HepG2 (cell line): ENCODE data around the gene SRRT. TPM values are rescaled to one million over a fixed set of nuclear protein-coding genes. Genes with fewer than 3 reads are reported as not detected.

Source experiments
- ATAC-seq: fragments of 200-7000 bp; cut with Tn5 transposase; 3 replicates; pipeline ENCODE4 v1.9.1; 2020; ENCODE audit warnings: mild to moderate bottlenecking, moderate library complexity
- BruUV-seq: library from RNA; stranded (reverse); fragments of 400-500 nt; replicated peaks from 2 replicates; lab custom pipeline; 2021; lab: Mats Ljungman, UMichigan
- CTCF ChIA-PET: fragments of 300-600 bp; formaldehyde crosslinking; extraction: SDS; loops from one replicate; lab custom pipeline; 2021; ENCODE audit warnings: low total read pairs, inconsistent platforms, low intra/inter-chr PET ratio; lab: Yijun Ruan, JAX
- POLR2A ChIA-PET: fragments of 350-600 bp; sonication (Branson Sonifier 250); formaldehyde crosslinking; loops from one replicate; lab custom pipeline; 2020; ENCODE audit warnings: antibody characterized with exemption, inconsistent platforms; lab: Yijun Ruan, JAX
- DNase-seq: peaks from one replicate; pipeline ENCODE4 v3.0.0-alpha.2; 2015; ENCODE audit warnings: low spot score
- FAIRE-seq: peaks from 3 replicates; lab custom pipeline; 2011; peaks lifted over from hg19 to GRCh38; lab: Jason Lieb, UNC
- H2AFZ ChIP-seq: one replicate; pipeline ENCODE4 v1.6.1; 2011; ENCODE audit warnings: low read length, inconsistent platforms
- H3K27ac ChIP-seq: fragments of 300-600 bp; 3 replicates; pipeline ENCODE4 v1.8.0; 2011; ENCODE audit warnings: mixed run types, mild to moderate bottlenecking, mixed read lengths, low read length, inconsistent platforms; ENCODE audit not compliant: insufficient read depth; ENCODE audit errors: extremely low read length
- H3K27me3 ChIP-seq, 2 experiments: fragments of 200-600 bp in 1 of 2; 2 replicates in 1 of 2; 3 replicates in 1 of 2; pipeline versions ENCODE4 v1.6.0 to v1.8.0; 2011; ENCODE audit warnings: low read length in 2 of 2, mild to moderate bottlenecking in 2 of 2, moderate library complexity in 2 of 2, inconsistent platforms in 1 of 2; ENCODE audit not compliant: insufficient read depth in 2 of 2, control insufficient read depth in 1 of 2
- H3K36me3 ChIP-seq, 2 experiments: fragments of 200-600 bp in 1 of 2; replicated peaks in 1 of 2; 2 replicates in 1 of 2; 3 replicates in 1 of 2; pipeline versions ENCODE4 v1.5.1 to v1.8.0; 2011; ENCODE audit warnings: low read length in 2 of 2, inconsistent platforms in 1 of 2; ENCODE audit not compliant: insufficient read depth in 2 of 2, control insufficient read depth in 1 of 2
- H3K4me1 ChIP-seq: 2 replicates; pipeline ENCODE4 v1.5.1; 2012; ENCODE audit warnings: low read length, inconsistent platforms; ENCODE audit not compliant: insufficient read depth
- H3K4me2 ChIP-seq: 2 replicates; pipeline ENCODE4 v1.6.0; 2011; ENCODE audit warnings: low read depth, low read length, inconsistent platforms
- H3K4me3 ChIP-seq, 3 experiments: fragments of 200-600 bp in 1 of 3; sonication (generic), shearing (Covaris generic) in 1 of 3; replicated peaks in 1 of 3; 2 replicates each; pipeline ENCODE4 v1.5.1; 2011 to 2016; ENCODE audit warnings: low read length in 3 of 3, inconsistent platforms in 2 of 3, low read depth in 2 of 3, mild to moderate bottlenecking in 2 of 3, control low read depth in 1 of 3, mixed read lengths in 1 of 3; ENCODE audit not compliant: insufficient read depth in 1 of 3
- H3K79me2 ChIP-seq: one replicate; pipeline ENCODE4 v1.6.1; 2011; ENCODE audit warnings: low read length, inconsistent platforms; ENCODE audit not compliant: insufficient read depth
- H3K9ac ChIP-seq: 2 replicates; pipeline ENCODE4 v1.6.0; 2011; ENCODE audit warnings: mild to moderate bottlenecking, low read depth, low read length, inconsistent platforms; ENCODE audit not compliant: insufficient read depth
- H3K9me3 ChIP-seq: 2 replicates; pipeline ENCODE4 v1.5.1; 2012; ENCODE audit warnings: mild to moderate bottlenecking, low read length
- H4K20me1 ChIP-seq: 2 replicates; pipeline ENCODE4 v1.6.0; 2011; ENCODE audit warnings: inconsistent platforms, mild to moderate bottlenecking, low read length, moderate library complexity; ENCODE audit not compliant: insufficient read depth
- AGO1 ChIP-seq: fragments of 200-400 bp; formaldehyde crosslinking; IDR thresholded peaks from 2 replicates; pipeline ENCODE4 v1.6.1; 2017; ENCODE audit warnings: mild to moderate bottlenecking, low read depth, low read length, moderate library complexity; ENCODE audit not compliant: poor library complexity, severe bottlenecking
- AGO2 ChIP-seq: fragments of 200-400 bp; formaldehyde crosslinking; optimal IDR thresholded peaks from 2 replicates; pipeline ENCODE3; 2017; ENCODE audit warnings: mild to moderate bottlenecking, low read depth, low read length, moderate library complexity
- NFE2L1 ChIP-seq: sonication (generic); formaldehyde crosslinking; IDR thresholded peaks from 2 replicates; pipeline ENCODE4 v1.4.0; 2020; ENCODE audit warnings: missing genetic modification reagents, mild to moderate bottlenecking, borderline replicate concordance
- POLR2AphosphoS2 ChIP-seq: IDR thresholded peaks from 2 replicates; pipeline ENCODE4 v1.6.1; 2011; ENCODE audit warnings: low read depth, low read length, improper control_type of control experiment
- POLR2G ChIP-seq: fragments of 200-400 bp; formaldehyde crosslinking; IDR thresholded peaks from 2 replicates; pipeline ENCODE4 v1.6.1; 2018; ENCODE audit warnings: mild to moderate bottlenecking, low read depth, low read length, moderate library complexity
- PPARG ChIP-seq: conservative IDR thresholded peaks from 2 replicates; pipeline ENCODE4 v1.6.1; 2016; ENCODE audit warnings: missing biosample characterization, missing genetic modification reagents
- PRPF4 ChIP-seq: fragments of 200-400 bp; formaldehyde crosslinking; IDR thresholded peaks from 2 replicates; pipeline ENCODE4 v1.6.1; 2016; ENCODE audit warnings: low read length, low read depth; ENCODE audit not compliant: poor library complexity, severe bottlenecking
- RBAK ChIP-seq: sonication (generic); formaldehyde crosslinking; IDR thresholded peaks from 2 replicates; pipeline ENCODE4 v1.5.1; 2020; ENCODE audit warnings: mild to moderate bottlenecking, missing genetic modification reagents
- RBFOX2 ChIP-seq: fragments of 200-400 bp; formaldehyde crosslinking; IDR thresholded peaks from 2 replicates; pipeline ENCODE4 v1.6.1; 2017; ENCODE audit warnings: low read depth, mild to moderate bottlenecking, low read length
- RBM22 ChIP-seq: fragments of 200-400 bp; formaldehyde crosslinking; optimal IDR thresholded peaks from 2 replicates; pipeline ENCODE3; 2017; ENCODE audit warnings: mild to moderate bottlenecking, low read length, moderate library complexity
- ZNF619 ChIP-seq: sonication (generic); formaldehyde crosslinking; IDR thresholded peaks from 2 replicates; pipeline ENCODE4 v1.4.0; 2020; ENCODE audit warnings: mild to moderate bottlenecking, missing genetic modification reagents
- ZNF629 ChIP-seq: sonication (generic); formaldehyde crosslinking; conservative IDR thresholded peaks from 2 replicates; pipeline ENCODE4 v1.5.0; 2020; ENCODE audit warnings: missing genetic modification reagents
- ZNF816 ChIP-seq: sonication (generic); formaldehyde crosslinking; IDR thresholded peaks from 2 replicates; pipeline ENCODE4 v1.8.0; 2022; ENCODE audit warnings: missing genetic modification reagents, mild to moderate bottlenecking, borderline replicate concordance
- WGBS: methylation state at CpG from one replicate; pipeline ENCODE4 v1.1.6; 2017; ENCODE audit warnings: low lambda C conversion rate; 5-methylcytosine and 5-hydroxymethylcytosine counted together
- in situ Hi-C: cut with HindIII; loops from 2 replicates; pipeline ENCODE4 v1.10.0; 2017; ENCODE audit warnings: low pct_unique_long_range_greater_than_20kb; ENCODE audit not compliant: extremely low pct_ligation_motif_present
- intact Hi-C: fragments of 100-400 bp; cut with micrococcal nuclease; formaldehyde crosslinking; loops from one replicate; pipeline ENCODE4 v1.10.0; 2022; ENCODE audit not compliant: unreplicated experiment
- polyA plus RNA-seq, 8 experiments: library from polyadenylated mRNA; depleted of rRNA in 3 of 8; stranded (reverse) in 7 of 8; unstranded in 1 of 8; fragments of >200 nt; fragmentation: Illumina TruSeq in 4 of 8; extraction: Trizol in 4 of 8; gene quantifications; 2 replicates each; pipeline versions ENCODE4 v1.2.1 to v1.2.3, GENCODE V29; 2011 to 2016; ENCODE audit warnings: low read depth in 4 of 8, missing spikeins in 1 of 8, mixed read lengths in 1 of 8; ENCODE audit not compliant: insufficient read depth in 1 of 8
- total RNA-seq, 5 experiments: library from RNA; depleted of rRNA; stranded (reverse); fragments of >200 nt; fragmentation: Illumina TruSeq; extraction: Trizol; gene quantifications; 2 replicates each; pipeline ENCODE4 v1.2.3, GENCODE V29; 2016; ENCODE audit warnings: low read depth in 1 of 5

SRRT gene
- total and polyA plus RNA-seq, 2 of the 13 experiments (the other 11 are each of a cell fraction or from before 2014, with no cell fraction given) = 26.2 to 106 TPM

DNA sequence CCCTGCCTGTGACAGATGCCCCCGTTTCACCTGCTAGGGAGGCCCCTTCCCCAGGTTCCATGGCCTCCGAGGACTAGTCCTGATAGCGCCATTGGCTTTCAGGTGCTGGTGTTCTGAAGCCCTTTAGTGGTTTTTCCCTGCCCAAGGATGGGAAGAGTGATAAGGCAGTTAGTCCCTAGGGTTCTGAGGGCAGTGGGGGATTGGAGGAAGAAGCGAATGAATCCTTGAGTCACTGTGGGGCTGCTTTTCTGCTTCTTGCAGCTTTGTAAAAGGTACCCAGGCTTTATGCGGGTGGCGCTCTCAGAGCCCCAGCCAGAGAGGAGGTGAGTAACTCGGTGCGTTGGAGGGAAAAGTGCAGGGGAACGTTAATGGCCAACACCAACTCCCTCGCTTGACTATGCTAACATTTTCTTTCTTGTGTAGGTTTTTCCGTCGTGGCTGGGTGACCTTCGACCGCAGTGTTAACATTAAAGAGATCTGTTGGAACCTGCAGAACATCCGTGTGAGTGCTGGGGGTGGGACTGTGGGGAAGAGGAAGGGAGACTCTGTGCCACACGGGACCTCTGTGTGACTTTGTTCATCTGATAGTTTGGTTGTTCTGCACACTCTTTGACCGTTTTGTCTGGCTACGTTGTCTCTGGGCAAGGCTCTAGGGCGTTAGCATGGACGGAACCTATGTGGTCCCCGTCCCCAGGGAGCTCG lies 10.7 kb downstream of the SRRT start:
- Histone ChIP-seq H4K20me1 (no peaks in the 10 kb centered on the region), H3K9ac (no peak overlapping the region), H3K27ac (no peak overlapping the region), H3K36me3 (peaks cover 37 to 78% of the 10 kb centered on the region in 2 experiments), H3K27me3 (no peaks in the 10 kb centered on the region), H3K4me1 (peaks cover 51% of the 10 kb centered on the region), H3K9me3 (no peaks in the 10 kb centered on the region), H3K79me2 (peaks cover 15% of the 10 kb centered on the region), H2AFZ (no peak overlapping the region), H3K4me3 (no peak overlapping the region), H3K4me2 (no peak overlapping the region)
- WGBS = 79% methylated on average over 22 of the region's 22 CpGs
- TF ChIP-seq POLR2G (peak; percentile 42; the same call in 1 of the 2 replicates), RBAK (no peak), ZNF816 (CRISPR knock-in tag) (no peak), PPARG (no peak), POLR2AphosphoS2 (no peak)
- CTCF ChIA-PET = no interaction called here
- no peak for DNase-seq
- no peak for FAIRE-seq
- intact Hi-C loops = no loop called here
- POLR2A ChIA-PET = interaction anchor here (6.0 kb wide), 1 partner anchor 10 kb away, joined by 141 read pairs; the partner anchor contains the start of gene SRRT
- no peak for ATAC-seq
- in situ Hi-C loops = loop anchor here (25.0 kb wide), 1 partner anchor 402 kb away; no protein-coding TSS in a partner anchor
- BruUV-seq = no TSS peak

DNA sequence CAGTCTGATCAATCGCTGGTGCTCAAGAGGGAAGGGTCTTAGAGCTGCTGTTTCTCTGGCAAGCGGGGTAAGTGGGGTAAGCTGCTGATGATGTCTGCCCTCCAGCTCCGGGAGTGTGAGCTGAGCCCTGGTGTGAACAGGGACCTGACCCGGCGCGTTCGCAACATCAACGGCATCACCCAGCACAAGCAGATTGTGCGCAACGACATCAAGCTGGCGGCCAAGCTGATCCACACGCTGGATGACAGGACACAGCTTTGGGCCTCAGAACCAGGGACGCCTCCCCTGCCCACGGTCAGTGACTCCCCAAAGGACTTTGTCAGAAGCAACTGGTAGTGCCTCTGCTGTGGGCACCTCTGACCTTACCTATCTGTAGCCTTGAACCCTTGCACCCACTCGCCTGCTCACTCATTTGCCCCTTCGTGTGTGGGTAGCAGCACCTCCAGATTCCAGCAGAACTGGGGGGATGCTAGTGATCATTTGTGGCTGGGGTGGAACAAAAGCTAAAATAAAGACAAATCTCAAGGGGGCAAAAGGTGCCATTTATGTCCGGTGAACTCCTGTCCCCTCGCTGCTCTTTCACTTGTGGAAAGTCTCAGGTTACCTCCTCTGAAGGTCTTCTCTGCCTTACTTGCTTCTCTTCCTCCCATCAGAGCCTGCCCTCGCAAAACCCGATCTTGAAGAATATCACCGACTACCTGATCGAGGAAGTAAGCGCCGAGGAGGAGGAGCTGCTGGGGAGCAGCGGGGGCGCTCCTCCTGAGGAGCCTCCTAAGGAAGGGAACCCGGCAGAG lies 11.4 kb downstream of the SRRT start:
- Histone ChIP-seq H3K36me3 (peaks cover 34 to 71% of the 10 kb centered on the region in 2 experiments), H3K4me1 (peaks cover 58% of the 10 kb centered on the region), H3K27me3 (no peaks in the 10 kb centered on the region), H3K79me2 (peaks cover 11% of the 10 kb centered on the region), H4K20me1 (no peaks in the 10 kb centered on the region), H3K9me3 (no peaks in the 10 kb centered on the region), H3K9ac (no peak overlapping the region), H2AFZ (no peak overlapping the region), H3K4me3 (no peak overlapping the region), H3K27ac (no peak overlapping the region), H3K4me2 (no peak overlapping the region)
- ChIA-PET CTCF (no interaction called here), POLR2A (interaction anchor here (6.0 kb wide), 1 partner anchor 11 kb away, joined by 141 read pairs; the partner anchor contains the start of gene SRRT)
- WGBS = 98% methylated on average over 23 of the region's 27 CpGs
- intact Hi-C loops = no loop called here
- no peak for ATAC-seq
- no peak for TF ChIP-seq NFE2L1 (CRISPR knock-in tag)
- TF ChIP-seq ZNF629 (CRISPR knock-in tag) = peak; percentile 52
- peak; percentile 55; the same call in 1 of the 2 replicates for TF ChIP-seq POLR2G
- peak; percentile 9 for TF ChIP-seq PRPF4
- peak; percentile 33 for TF ChIP-seq RBM22
- TF ChIP-seq AGO1 = no peak
- peak; percentile 24 for TF ChIP-seq AGO2
- peak; percentile 30; the same call in 1 of the 2 replicates for TF ChIP-seq RBFOX2
- TF ChIP-seq ZNF619 (CRISPR knock-in tag) = no peak
- BruUV-seq = no TSS peak
- DNase-seq = no peak
- in situ Hi-C loops = loop anchor here (25.0 kb wide), 1 partner anchor 401 kb away; no protein-coding TSS in a partner anchor
- FAIRE-seq = no peak
